Measurements from ENCODE around the gene RNF212. TPM values are rescaled to one million over a fixed set of nuclear protein-coding genes. Genes with fewer than 3 reads are reported as not detected.

Gene RNF212, protein sequence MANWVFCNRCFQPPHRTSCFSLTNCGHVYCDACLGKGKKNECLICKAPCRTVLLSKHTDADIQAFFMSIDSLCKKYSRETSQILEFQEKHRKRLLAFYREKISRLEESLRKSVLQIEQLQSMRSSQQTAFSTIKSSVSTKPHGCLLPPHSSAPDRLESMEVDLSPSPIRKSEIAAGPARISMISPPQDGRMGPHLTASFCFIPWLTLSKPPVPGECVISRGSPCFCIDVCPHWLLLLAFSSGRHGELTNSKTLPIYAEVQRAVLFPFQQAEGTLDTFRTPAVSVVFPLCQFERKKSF
- total RNA-seq = 1 to 10 TPM; 2.3 to 2.5 TPM

DNA sequence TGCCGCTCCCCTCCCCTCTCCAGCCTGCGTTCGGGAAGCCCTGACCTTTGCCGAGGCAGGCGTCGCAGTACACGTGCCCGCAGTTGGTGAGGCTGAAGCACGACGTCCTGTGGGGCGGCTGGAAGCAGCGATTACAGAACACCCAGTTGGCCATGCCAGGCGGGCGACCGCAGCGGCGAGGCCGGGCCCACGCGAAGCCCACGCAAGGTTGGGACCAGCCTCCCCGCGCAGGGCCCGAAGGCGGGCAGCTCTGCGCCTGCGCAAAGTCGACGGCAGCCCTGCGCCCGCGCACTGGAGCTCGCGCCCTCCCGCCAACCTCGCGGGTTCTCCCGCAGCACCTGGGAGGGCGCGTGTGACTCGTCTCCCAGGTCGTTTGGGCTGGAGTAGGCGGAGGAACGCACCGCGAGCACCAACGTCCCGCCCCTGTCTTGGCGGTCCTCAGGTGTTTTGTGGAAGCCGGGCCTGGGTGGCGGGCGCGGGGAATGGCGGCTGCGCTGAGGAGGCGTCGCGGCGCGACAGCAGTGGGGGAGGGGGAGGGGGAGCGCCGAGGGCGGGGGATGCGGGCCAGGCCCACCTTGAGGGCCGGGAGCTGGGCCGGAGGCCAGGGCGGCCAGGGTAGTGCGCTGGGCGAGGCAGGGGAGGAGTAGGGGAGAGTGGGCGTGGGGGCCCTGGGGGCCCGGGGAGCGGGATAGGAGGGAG lies at the start of gene RNF212:
Gene RNF212, minus strand, starts transcription at position 254 of the 699 bp plus-strand sequence. Its CDS starts 100 bp downstream, at position 154.
- Histone ChIP-seq H3K27ac (no peak within 1 kb of the TSS), H3K9ac (ENCODE audit: low read depth in 2 of 2, low read length in 2 of 2) (no peak within 1 kb of the TSS), H3K27me3 (no peaks in the 10 kb centered on the region), H3K9me3 (no peaks in the 10 kb centered on the region), H3K4me1 (peaks cover 2% of the 10 kb centered on the region), H3K4me3 (peak within 1 kb of the TSS; percentile 43), H3K36me3 (no peaks in the 10 kb centered on the region)
- DNase-seq = peak; percentile 32
- TF ChIP-seq, protein P1, sequence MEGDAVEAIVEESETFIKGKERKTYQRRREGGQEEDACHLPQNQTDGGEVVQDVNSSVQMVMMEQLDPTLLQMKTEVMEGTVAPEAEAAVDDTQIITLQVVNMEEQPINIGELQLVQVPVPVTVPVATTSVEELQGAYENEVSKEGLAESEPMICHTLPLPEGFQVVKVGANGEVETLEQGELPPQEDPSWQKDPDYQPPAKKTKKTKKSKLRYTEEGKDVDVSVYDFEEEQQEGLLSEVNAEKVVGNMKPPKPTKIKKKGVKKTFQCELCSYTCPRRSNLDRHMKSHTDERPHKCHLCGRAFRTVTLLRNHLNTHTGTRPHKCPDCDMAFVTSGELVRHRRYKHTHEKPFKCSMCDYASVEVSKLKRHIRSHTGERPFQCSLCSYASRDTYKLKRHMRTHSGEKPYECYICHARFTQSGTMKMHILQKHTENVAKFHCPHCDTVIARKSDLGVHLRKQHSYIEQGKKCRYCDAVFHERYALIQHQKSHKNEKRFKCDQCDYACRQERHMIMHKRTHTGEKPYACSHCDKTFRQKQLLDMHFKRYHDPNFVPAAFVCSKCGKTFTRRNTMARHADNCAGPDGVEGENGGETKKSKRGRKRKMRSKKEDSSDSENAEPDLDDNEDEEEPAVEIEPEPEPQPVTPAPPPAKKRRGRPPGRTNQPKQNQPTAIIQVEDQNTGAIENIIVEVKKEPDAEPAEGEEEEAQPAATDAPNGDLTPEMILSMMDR (IDR thresholded peaks at IDR 0.05) = no peak
- intact Hi-C loops (cut with DNase I) = no loop called here

DNA sequence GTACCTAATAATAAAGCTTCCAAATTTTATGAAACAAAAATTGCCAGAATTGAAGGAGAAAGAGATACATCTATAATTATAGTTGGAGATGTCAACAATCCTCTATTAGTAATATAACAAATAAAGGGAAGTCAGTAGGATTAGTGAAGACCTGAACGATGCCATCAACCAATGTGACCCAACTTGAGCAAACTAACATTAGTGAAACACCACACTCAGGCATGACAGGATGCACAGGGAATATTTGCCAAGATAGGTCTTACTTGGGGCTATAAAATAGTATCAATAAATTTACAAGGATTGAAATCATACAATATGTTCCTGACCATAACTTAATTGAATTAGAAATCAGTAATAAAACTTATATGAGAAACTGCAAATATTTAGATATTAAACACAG lies 47.0 kb upstream of the RNF212 start:
- Histone ChIP-seq H3K36me3 (no peaks in the 10 kb centered on the region), H3K27ac (no peak overlapping the region), H3K9me3 (no peaks in the 10 kb centered on the region), H3K27me3 (no peaks in the 10 kb centered on the region), H3K4me3 (no peak overlapping the region), H3K9ac (ENCODE audit: low read depth in 2 of 2, low read length in 2 of 2) (no peak overlapping the region), H3K4me1 (no peaks in the 10 kb centered on the region)
- DNase-seq = no peak
- TF ChIP-seq, protein P1 (IDR thresholded peaks at IDR 0.05) = no peak
- intact Hi-C loops (cut with DNase I) = loop anchor here (10.0 kb wide), 1 partner anchor 184 kb away; the partner anchor contains the start of gene UVSSA

DNA sequence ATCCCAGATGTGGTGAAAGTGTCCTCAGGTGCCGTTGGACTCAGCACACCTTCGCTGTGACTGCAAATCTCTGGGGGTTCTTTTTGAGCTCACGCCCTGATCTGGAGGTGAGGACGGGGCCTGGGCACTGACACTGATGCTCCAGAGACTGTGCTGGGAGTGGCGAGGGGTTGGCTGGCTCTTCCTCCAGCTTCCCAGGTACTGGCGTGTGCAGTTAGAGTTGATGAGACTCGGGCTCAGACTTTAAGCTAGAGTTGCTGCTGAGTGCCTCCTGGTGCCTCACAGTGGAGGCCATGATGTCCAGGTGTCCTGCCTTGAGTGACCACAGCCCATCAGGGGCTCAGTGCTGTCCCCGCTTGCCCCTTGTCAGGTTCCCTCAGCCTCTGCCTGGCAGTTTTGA lies 42.7 kb upstream of the RNF212 start:
- H3K4me1 ChIP-seq = no peaks in the 10 kb centered on the region
- H3K4me3 ChIP-seq = no peak overlapping the region
- intact Hi-C loops (cut with DNase I) = no loop called here
- no peak overlapping the region for H3K27ac ChIP-seq
- no peak for DNase-seq
- no peaks in the 10 kb centered on the region for H3K9me3 ChIP-seq
- no peak overlapping the region for H3K9ac ChIP-seq (ENCODE audit: low read depth in 2 of 2, low read length in 2 of 2)
- no peaks in the 10 kb centered on the region for H3K27me3 ChIP-seq
- TF ChIP-seq, protein P1 (IDR thresholded peaks at IDR 0.05) = no peak
- no peaks in the 10 kb centered on the region for H3K36me3 ChIP-seq

DNA sequence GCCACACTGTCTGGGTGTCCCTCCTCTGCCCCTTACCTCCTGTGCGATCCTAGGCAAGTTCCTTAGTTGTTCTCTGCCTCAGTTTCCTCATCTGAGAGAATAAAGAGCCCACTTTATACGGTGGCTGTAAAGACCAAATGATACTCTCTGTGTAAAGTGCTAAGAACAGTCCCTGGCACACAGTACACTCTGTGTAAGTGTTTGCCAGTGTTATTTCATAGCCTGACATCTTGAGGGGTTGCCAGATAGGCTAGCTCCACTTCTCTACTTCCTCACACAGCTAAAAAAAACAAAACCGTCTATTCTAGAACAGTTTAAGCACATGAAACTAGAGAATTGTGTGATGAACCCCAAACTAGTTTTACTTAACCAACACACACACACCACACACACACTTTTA lies 42.0 kb upstream of the RNF212 start:
- TF ChIP-seq, protein P1 (IDR thresholded peaks at IDR 0.05) = no peak

DNA sequence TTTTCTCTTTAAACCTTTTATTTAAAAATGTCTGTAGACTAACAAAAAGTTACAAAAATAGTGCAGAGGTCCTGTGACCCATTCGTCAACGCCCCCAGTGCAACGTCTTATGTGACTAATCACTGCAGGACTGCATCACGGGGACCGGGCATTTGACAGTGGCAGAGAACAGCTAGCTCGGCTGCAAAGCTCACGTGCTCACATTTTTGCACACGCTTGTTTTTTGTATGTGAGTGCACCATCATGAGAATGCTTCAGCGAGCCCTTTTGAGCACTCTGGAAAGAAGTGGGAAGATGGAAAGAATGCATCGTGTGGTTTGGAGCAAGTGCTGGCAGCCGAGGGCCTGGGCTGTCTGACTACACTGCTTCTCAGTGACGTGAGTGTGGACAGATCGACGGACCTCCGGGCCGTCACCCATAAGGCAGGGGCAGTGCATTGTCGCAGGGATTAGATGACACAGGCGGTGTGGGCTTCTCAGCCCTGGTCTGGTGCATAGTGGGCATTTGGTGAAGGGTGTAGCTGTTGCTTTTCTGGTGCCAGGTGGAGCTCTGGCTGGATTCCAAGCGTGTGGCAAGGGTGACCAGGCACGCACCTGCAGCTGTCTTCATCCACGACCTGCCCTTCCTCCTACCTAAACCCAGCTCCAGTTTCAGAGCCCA lies 41.3 kb upstream of the RNF212 start:
- Histone ChIP-seq H3K9me3 (no peaks in the 10 kb centered on the region), H3K27me3 (no peaks in the 10 kb centered on the region), H3K9ac (ENCODE audit: low read depth in 2 of 2, low read length in 2 of 2) (no peak overlapping the region), H3K4me1 (no peaks in the 10 kb centered on the region), H3K27ac (no peak overlapping the region), H3K4me3 (no peak overlapping the region), H3K36me3 (no peaks in the 10 kb centered on the region)
- no peak for DNase-seq
- intact Hi-C loops (cut with DNase I) = no loop called here
- TF ChIP-seq, protein P1 (IDR thresholded peaks at IDR 0.05) = no peak

More for the DNA sequence above, 42.0 kb upstream of the RNF212 start:
- no peak for DNase-seq
- H3K4me3 ChIP-seq = no peak overlapping the region
- H3K36me3 ChIP-seq = no peaks in the 10 kb centered on the region
- no peaks in the 10 kb centered on the region for H3K4me1 ChIP-seq
- H3K9me3 ChIP-seq = no peaks in the 10 kb centered on the region
- no peak overlapping the region for H3K9ac ChIP-seq (ENCODE audit: low read depth in 2 of 2, low read length in 2 of 2)
- intact Hi-C loops (cut with DNase I) = no loop called here
- no peak overlapping the region for H3K27ac ChIP-seq
- H3K27me3 ChIP-seq = no peaks in the 10 kb centered on the region
